ENCODE data around the gene MDGA2.
"Not testable (repeated sequence)": the region's sequence is repeated elsewhere in the genome, so short reads cannot be mapped to it uniquely, and the experiment has no call there.

Gene MDGA2

GRCh38 chr14:47658041-47658440 lies 17.4 kb downstream of the MDGA2 start:
- H3K4me1 ChIP-seq = no peaks in the 10 kb centered on the region
- H3K4me3 ChIP-seq = no peak overlapping the region
- intact Hi-C loops (cut with DNase I; ENCODE audit: low total_unique reads) = no loop called here
- H3K27ac ChIP-seq = no peak overlapping the region
- DNase-seq = no peak
- TF ChIP-seq CTCF (IDR thresholded peaks at IDR 0.05) = no peak
- no peaks in the 10 kb centered on the region for H3K27me3 ChIP-seq
- H3K9me3 ChIP-seq = peaks cover 0 to 2% (median 0%) of the 10 kb centered on the region in 3 donors
- no peaks in the 10 kb centered on the region for H3K36me3 ChIP-seq

- Histone ChIP-seq H3K36me3 (no peaks in the 10 kb centered on the region), H3K9me3 (peaks cover 0 to 2% (median 0%) of the 10 kb centered on the region in 3 donors), H3K4me3 (no peak overlapping the region), H3K4me1 (no peaks in the 10 kb centered on the region), H3K27ac (no peak overlapping the region), H3K27me3 (no peaks in the 10 kb centered on the region)
- TF ChIP-seq CTCF (IDR thresholded peaks at IDR 0.05) = no peak
- intact Hi-C loops (cut with DNase I; ENCODE audit: low total_unique reads) = no loop called here
- no peak for DNase-seq
Measured at GRCh38 chr14:47657143-47657542, 18.3 kb downstream of the MDGA2 start.

GRCh38 chr14:47651337-47651736 lies 24.1 kb downstream of the MDGA2 start:
- Histone ChIP-seq H3K27me3 (no peaks in the 10 kb centered on the region), H3K4me1 (no peaks in the 10 kb centered on the region), H3K36me3 (no peaks in the 10 kb centered on the region), H3K9me3 (peaks cover 0 to 2% (median 0%) of the 10 kb centered on the region in 3 donors), H3K4me3 (no peak overlapping the region), H3K27ac (no peak overlapping the region)
- intact Hi-C loops (cut with DNase I; ENCODE audit: low total_unique reads) = no loop called here
- no peak for DNase-seq
- no peak for TF ChIP-seq CTCF (IDR thresholded peaks at IDR 0.05)

- no peak for TF ChIP-seq CTCF (IDR thresholded peaks at IDR 0.05)
- Histone ChIP-seq H3K4me3 (no peak overlapping the region), H3K36me3 (no peaks in the 10 kb centered on the region), H3K4me1 (no peaks in the 10 kb centered on the region), H3K27ac (no peak overlapping the region), H3K9me3 (no peaks in the 10 kb centered on the region), H3K27me3 (no peaks in the 10 kb centered on the region)
- DNase-seq = no peak
- intact Hi-C loops (cut with DNase I; ENCODE audit: low total_unique reads) = no loop called here
Measured at GRCh38 chr14:47637753-47638152, 37.7 kb downstream of the MDGA2 start.

GRCh38 chr14:47626151-47627035 lies 49.0 kb downstream of the MDGA2 start:
- Histone ChIP-seq H3K4me3 (no peak overlapping the region), H3K4me1 (no peaks in the 10 kb centered on the region), H3K27ac (no peak overlapping the region), H3K36me3 (no peaks in the 10 kb centered on the region), H3K9me3 (no peaks in the 10 kb centered on the region), H3K27me3 (no peaks in the 10 kb centered on the region)
- no peak for TF ChIP-seq CTCF (IDR thresholded peaks at IDR 0.05)
- no peak for DNase-seq
- intact Hi-C loops (cut with DNase I; ENCODE audit: low total_unique reads) = no loop called here

- H3K4me3 ChIP-seq; H3K36me3 ChIP-seq; H3K4me1 ChIP-seq; H3K27me3 ChIP-seq; H3K27ac ChIP-seq; H3K9me3 ChIP-seq; DNase-seq; intact Hi-C loops (cut with DNase I; ENCODE audit: low total_unique reads): not testable (repeated sequence)
Measured at GRCh38 chr14:47624126-47624525, 51.3 kb downstream of the MDGA2 start.

All from tibial artery (tissue), 4 donors.